HG02938 (cell line): Measurements from ENCODE around the gene GNG12.

Experiments
- ATAC-seq: cut with Tn5 transposase; IDR thresholded peaks from one replicate; pipeline ENCODE4 v1.9.1; 2021; ENCODE audit warnings: mild to moderate bottlenecking, moderate library complexity; ENCODE audit not compliant: unreplicated experiment

GNG12 gene

DNA sequence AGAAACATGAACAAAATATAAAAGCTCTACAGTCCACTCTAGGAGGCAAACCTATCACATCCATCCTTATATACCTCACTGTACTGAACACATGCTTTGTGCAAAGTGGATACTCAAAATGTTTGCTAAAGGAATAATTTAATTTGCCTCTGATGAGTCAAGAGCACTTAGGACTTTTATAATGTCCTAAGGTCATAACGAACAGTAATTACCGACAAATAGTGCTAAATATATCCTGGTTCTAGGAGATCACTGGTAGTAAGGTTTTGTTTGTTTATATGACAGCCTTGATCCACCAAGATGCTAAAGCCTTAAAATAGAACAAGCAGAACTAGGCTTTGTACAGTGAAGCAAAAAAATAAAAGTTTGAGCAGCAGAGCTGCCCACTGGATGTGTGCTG is 77.6 kb downstream of the GNG12 start:
- ATAC-seq: no peak

- ATAC-seq: no peak
These were observed 78.1 kb downstream of the GNG12 start for GRCh38 chr1:67755160-67755559.

GRCh38 chr1:67754526-67754920 is 78.7 kb downstream of the GNG12 start:
- ATAC-seq: no peak

- ATAC-seq: no peak
These were observed 79.3 kb downstream of the GNG12 start for GRCh38 chr1:67753776-67754525.

- ATAC-seq: no peak
These were observed 81.0 kb downstream of the GNG12 start for GRCh38 chr1:67752306-67752705.

DNA sequence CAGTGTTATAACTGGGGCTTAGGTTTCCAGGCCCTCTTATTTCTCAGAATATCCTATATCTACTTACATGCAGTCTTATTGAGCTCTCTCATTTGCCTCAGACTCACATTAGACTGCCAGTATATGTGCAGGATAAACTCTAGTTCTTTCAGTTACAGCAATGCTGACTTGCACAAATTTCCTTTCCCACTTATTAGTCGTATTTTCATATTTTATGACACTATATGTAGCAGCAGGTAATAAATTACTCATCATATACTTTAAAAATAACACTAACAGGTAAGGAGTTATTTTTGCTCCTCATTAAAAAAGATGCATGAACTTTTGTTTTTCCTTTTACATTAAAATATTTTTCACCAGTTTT is 82.6 kb downstream of the GNG12 start:
- ATAC-seq: no peak

- ATAC-seq: no peak
These were observed 83.2 kb downstream of the GNG12 start for GRCh38 chr1:67749844-67750690.

- ATAC-seq: no peak
These were observed 83.9 kb downstream of the GNG12 start for GRCh38 chr1:67749263-67749843.

DNA sequence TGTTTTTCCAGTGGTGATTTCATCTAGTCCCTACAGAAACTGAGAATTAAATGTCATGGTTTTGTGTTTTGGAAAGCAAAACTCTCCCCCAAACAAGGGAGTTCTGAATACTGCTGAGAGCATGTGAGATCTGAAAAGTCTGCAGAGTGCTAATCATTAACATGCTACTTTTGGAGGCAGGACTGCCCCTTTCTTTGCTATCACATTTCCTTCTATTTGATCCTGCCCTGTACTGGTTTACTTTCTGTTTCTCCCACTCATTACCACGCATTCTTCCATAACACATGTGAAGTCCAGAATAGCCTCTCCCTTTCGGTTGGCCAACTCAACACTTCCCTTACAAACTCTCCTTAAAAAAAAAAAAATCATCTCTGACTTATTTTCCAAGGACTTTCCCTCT is 84.6 kb downstream of the GNG12 start:
- ATAC-seq: peak; percentile 94

DNA sequence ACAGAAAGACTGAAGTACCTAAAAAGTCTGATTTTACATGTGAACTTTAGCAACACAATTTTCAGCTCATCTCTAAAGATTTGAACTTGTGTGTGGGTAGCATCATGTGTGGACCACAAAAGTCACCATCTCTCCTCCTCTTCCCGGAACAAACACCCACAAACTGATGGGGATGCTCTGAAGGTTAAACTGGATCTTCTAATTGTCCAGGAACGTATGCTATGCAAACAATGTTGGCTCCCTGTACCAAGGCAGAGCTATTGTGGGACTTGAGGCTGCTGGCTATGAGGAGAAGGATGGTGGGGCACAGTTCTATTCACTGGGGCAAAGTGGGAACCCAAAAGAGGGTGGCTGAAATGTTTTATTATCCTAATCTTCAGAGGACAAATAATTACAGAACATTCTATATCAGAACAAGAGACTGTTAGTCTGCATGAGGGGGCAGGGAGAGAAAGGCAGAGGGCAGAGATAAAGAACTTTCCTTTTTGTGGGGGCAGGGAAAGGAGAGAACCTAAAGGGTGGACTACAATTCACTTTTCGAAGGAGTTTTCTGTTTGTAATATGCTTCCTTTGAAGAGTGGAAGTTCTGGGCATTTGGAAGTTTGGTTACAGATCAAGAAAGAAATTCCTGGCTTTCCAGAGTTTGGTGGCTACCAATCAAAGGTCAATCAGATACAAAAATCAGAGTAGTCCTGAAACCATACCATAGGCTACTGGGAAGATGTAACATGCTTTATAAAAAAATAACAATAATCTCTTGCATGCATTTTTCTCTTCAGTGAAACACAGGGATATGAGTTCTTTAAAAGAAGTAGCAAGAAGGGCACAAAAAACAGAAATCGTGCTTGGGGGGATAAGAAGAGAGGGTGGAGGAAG is 85.4 kb downstream of the GNG12 start:
- ATAC-seq: no peak

- ATAC-seq: no peak
These were observed 87.2 kb downstream of the GNG12 start for GRCh38 chr1:67745875-67746698.

DNA sequence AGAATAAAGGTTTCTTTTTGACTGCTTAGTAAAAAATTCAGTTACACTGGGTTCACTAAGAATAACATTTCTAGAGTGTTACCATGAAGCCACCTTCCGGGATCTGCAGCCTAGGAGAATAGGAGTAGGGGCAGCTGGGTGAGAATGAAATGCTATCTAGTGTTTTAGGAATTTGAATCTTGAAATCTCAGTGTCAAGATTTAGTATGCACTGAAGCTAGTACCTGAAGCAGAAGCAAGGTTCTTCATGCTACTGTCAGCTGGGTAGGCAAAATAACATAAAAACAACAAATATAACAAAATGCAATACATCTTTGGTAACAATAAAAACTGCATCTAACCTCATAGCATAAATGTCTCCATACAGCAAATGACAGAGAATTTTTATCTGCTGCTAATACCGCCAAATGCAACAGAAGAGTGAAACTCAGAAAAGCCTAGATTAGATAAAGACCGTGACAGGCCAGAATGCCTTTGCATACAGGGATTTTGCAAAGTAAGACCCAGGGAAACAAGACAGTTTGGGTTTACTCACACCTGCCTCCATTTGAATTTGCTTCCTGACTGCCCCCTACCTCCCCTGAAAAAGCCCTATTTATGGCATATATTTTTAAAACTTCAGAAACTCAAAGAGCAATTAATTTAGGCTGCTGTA is 90.1 kb downstream of the GNG12 start:
- ATAC-seq: peak; percentile 46

DNA sequence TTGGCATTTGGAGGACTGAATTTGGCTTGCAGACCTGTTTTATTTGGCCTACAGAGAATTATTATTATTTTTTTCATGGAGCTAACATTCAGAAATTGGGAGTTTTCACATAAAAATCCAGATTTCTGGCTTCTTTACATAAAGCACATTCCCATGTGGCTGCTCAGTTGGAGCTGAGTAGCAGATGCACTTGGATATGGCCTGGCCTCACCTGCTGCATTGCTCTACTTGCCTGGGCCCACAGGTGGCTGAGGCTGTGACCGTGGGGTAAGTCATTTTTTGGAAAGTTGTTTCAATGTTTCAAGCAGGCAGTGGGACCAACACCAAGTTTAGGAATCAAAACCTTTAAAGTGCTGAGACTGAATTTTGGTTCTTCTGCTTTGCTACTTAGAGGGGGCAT is 91.5 kb downstream of the GNG12 start:
- ATAC-seq: no peak

DNA sequence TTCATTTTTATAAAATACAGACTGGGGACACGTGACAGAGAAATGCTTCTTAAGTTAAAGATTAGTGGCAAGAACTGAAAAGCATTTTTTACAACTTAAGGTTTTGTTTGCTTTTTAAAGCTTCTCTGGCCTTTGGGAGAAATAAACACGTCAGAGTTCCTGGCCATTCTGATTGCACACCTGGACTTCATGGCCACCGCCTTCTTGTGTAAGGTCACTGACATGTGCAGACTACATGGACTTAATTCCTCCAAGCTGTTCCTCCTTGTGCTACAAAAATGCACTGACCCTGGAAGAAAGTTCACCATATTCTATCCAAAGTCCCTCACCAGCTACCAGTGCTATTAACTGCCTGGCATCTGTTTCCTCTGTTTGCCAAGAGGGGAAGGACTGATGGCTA is 92.1 kb downstream of the GNG12 start:
- no peak for ATAC-seq

- ATAC-seq: no peak
These were observed 92.7 kb downstream of the GNG12 start for GRCh38 chr1:67740543-67740942.

GRCh38 chr1:67739361-67739760 is 93.9 kb downstream of the GNG12 start:
- ATAC-seq: no peak

GRCh38 chr1:67738401-67738800 is 94.9 kb downstream of the GNG12 start:
- ATAC-seq: no peak

GRCh38 chr1:67737875-67738274 is 95.4 kb downstream of the GNG12 start:
- no peak for ATAC-seq

DNA sequence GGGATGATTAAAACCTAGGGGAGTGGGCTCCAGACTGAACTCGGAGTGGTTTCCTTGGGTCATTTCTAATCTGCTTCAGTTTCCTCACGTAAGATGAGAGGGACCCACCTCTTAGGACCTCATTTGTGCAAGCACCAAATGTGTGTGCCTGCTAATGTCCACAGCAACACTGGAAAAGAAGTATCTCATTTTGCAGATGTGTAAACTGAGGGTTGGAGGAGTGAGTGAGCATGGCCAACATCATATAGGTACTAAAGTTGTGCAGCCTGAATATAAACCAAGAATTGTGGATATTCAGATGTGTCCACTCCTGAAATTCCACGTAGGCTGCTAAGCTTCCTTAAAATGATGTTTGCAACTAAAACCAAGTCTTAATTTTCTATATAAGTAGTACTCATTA is 96.5 kb downstream of the GNG12 start:
- ATAC-seq: no peak
